DMS114 treated with DMSO at 0.1 percent for 48 hours (cell line): Measurements from ENCODE around the gene CYP2A6.
"Not testable (repeated sequence)": the region's sequence is repeated elsewhere in the genome, so short reads cannot be mapped to it uniquely, and the experiment has no call there.

ENCODE experiments used
- DNase-seq: peaks from one replicate; lab custom pipeline; 2025; ENCODE audit not compliant: unreplicated experiment; lab: John Stamatoyannopoulos, UW

Gene CYP2A6

GRCh38 chr19:40819479-40820234, 30.6 kb downstream of the CYP2A6 start:
- DNase-seq: not testable (repeated sequence)

- not testable (repeated sequence) for DNase-seq
Measured at GRCh38 chr19:40818480-40819399, 31.5 kb downstream of the CYP2A6 start.

GRCh38 chr19:40815223-40815622, 35.0 kb downstream of the CYP2A6 start:
- no peak for DNase-seq

- no peak for DNase-seq
Measured at GRCh38 chr19:40813182-40813581, 37.1 kb downstream of the CYP2A6 start.

- DNase-seq: not testable (repeated sequence)
Measured at GRCh38 chr19:40812571-40812970, 37.7 kb downstream of the CYP2A6 start.

GRCh38 chr19:40811478-40812341, 38.5 kb downstream of the CYP2A6 start:
- no peak for DNase-seq

- peak; percentile 23 for DNase-seq
Measured at GRCh38 chr19:40810649-40811408, 39.4 kb downstream of the CYP2A6 start.

- DNase-seq: no peak
Measured at GRCh38 chr19:40810160-40810559, 40.1 kb downstream of the CYP2A6 start.

- DNase-seq: no peak
Measured at GRCh38 chr19:40809358-40810086, 40.7 kb downstream of the CYP2A6 start.

- no peak for DNase-seq
Measured at GRCh38 chr19:40808497-40808896, 41.8 kb downstream of the CYP2A6 start.

GRCh38 chr19:40808021-40808325, 42.3 kb downstream of the CYP2A6 start:
- no peak for DNase-seq

- DNase-seq: no peak
Measured at GRCh38 chr19:40807147-40808020, 42.9 kb downstream of the CYP2A6 start.

GRCh38 chr19:40806423-40807146, 43.7 kb downstream of the CYP2A6 start:
- peak; percentile 63 for DNase-seq

- DNase-seq: no peak
Measured at GRCh38 chr19:40805258-40805868, 44.9 kb downstream of the CYP2A6 start.

GRCh38 chr19:40804783-40805242, 45.4 kb downstream of the CYP2A6 start:
- no peak for DNase-seq

GRCh38 chr19:40803857-40804782, 46.1 kb downstream of the CYP2A6 start:
- no peak for DNase-seq
